ENCODE data around the gene CTNNA3. TPM values are rescaled to one million over a fixed set of nuclear protein-coding genes. Genes with fewer than 3 reads are reported as not detected.
"Not testable (repeated sequence)": the region's sequence is repeated elsewhere in the genome, so short reads cannot be mapped to it uniquely, and the experiment has no call there.

The CTNNA3 gene
- total and polyA plus RNA-seq, 2 of the 4 experiments (the other 2 are of a cell fraction), result 0.19 to 0.90 TPM

DNA sequence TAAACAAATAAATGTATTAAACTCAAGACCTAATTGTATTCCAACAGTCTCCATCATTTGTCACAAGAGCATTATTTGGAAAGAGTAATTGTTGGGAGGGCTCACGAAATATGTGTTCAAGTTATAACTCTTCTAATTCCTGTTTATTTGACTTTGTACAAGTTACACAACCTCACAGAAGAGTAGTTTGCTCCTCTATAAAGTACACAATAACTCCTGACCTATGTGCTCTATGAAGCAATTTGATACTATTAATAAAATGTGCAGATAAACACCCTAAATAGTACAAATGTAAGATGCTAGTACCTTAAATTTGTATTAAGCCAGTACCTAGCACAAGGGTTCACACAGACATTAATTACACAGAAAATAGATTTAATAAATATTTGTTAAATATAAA is 484.3 kb downstream of the CTNNA3 start:
- Histone ChIP-seq H3K27me3 (ENCODE audit: control insufficient read depth, insufficient read depth, low read length) (no peaks in the 10 kb centered on the region), H2BK120ac (ENCODE audit: low read depth, low read length) (no peak overlapping the region), H3K9me3 (ENCODE audit: control insufficient read depth, insufficient read depth, low read length) (no peaks in the 10 kb centered on the region), H2BK15ac (ENCODE audit: low read depth, low read length) (no peak overlapping the region), H2AFZ (replicated peaks; ENCODE audit: low read length, poor library complexity) (no peak overlapping the region), H3K79me1 (ENCODE audit: low read depth in 1 of 2, low read length in 2 of 2) (no peaks in the 10 kb centered on the region), H3K23ac (ENCODE audit: low read depth, low read length) (no peak overlapping the region), H4K8ac (ENCODE audit: low read depth in 2 of 2, low read length in 2 of 2) (no peak overlapping the region), H3K4ac (ENCODE audit: low read depth, low read length) (no peak overlapping the region), H4K91ac (ENCODE audit: insufficient read depth, low read depth, low read length) (no peak overlapping the region), H3K18ac (ENCODE audit: low read depth, low read length) (no peak overlapping the region), H3K36me3 (ENCODE audit: control insufficient read depth, insufficient read depth, low read length) (no peaks in the 10 kb centered on the region), H2AK9ac (replicated peaks; ENCODE audit: low read depth, low read length, poor library complexity) (no peak overlapping the region), H3K4me3 (ENCODE audit: insufficient read depth, low read depth, low read length) (no peak overlapping the region), H3K4me2 (ENCODE audit: low read depth, low read length) (no peak overlapping the region), H4K5ac (ENCODE audit: low read depth, low read length) (no peak overlapping the region), H3K4me1 (ENCODE audit: control insufficient read depth, insufficient read depth, low read length) (no peaks in the 10 kb centered on the region), H3K9ac (ENCODE audit: low read depth, low read length) (no peak overlapping the region), H3K9me1 (ENCODE audit: insufficient read depth, low read length) (no peaks in the 10 kb centered on the region), H3K27ac (ENCODE audit: insufficient read depth, low read length) (no peak overlapping the region), H2AK5ac (ENCODE audit: low read depth, low read length) (no peak overlapping the region), H2BK5ac (ENCODE audit: low read depth, low read length, poor library complexity, severe bottlenecking) (no peak overlapping the region), H4K20me1 (ENCODE audit: insufficient read depth, low read length) (no peaks in the 10 kb centered on the region), H2BK20ac (ENCODE audit: low read depth, low read length) (no peak overlapping the region), H3K14ac (replicated peaks; ENCODE audit: low read depth, low read length) (no peak overlapping the region), H3K56ac (ENCODE audit: extremely low read depth, insufficient read depth, low read length) (no peak overlapping the region)
- in situ Hi-C loops (cut with MboI; ENCODE audit: low sequenced_read_pairs) (no loop called here), intact Hi-C loops (cut with micrococcal nuclease) (no loop called here), dilution Hi-C loops (cut with HindIII; ENCODE audit: low sequenced_read_pairs, unreplicated experiment) (no loop called here)
- DNase-seq (no peak), ATAC-seq (ENCODE audit: low read depth) (no peak)
- ChIA-PET CTCF (no interaction called here), POLR2A (ENCODE audit: unreplicated experiment) (no interaction called here)
- BruUV-seq (replicated peaks), result no TSS peak
- TF ChIP-seq, protein P1, sequence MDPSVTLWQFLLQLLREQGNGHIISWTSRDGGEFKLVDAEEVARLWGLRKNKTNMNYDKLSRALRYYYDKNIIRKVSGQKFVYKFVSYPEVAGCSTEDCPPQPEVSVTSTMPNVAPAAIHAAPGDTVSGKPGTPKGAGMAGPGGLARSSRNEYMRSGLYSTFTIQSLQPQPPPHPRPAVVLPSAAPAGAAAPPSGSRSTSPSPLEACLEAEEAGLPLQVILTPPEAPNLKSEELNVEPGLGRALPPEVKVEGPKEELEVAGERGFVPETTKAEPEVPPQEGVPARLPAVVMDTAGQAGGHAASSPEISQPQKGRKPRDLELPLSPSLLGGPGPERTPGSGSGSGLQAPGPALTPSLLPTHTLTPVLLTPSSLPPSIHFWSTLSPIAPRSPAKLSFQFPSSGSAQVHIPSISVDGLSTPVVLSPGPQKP (IDR thresholded peaks at IDR 0.05; ENCODE audit: borderline replicate concordance, low read depth, low read length), result no peak
- TF ChIP-seq, protein P2, sequence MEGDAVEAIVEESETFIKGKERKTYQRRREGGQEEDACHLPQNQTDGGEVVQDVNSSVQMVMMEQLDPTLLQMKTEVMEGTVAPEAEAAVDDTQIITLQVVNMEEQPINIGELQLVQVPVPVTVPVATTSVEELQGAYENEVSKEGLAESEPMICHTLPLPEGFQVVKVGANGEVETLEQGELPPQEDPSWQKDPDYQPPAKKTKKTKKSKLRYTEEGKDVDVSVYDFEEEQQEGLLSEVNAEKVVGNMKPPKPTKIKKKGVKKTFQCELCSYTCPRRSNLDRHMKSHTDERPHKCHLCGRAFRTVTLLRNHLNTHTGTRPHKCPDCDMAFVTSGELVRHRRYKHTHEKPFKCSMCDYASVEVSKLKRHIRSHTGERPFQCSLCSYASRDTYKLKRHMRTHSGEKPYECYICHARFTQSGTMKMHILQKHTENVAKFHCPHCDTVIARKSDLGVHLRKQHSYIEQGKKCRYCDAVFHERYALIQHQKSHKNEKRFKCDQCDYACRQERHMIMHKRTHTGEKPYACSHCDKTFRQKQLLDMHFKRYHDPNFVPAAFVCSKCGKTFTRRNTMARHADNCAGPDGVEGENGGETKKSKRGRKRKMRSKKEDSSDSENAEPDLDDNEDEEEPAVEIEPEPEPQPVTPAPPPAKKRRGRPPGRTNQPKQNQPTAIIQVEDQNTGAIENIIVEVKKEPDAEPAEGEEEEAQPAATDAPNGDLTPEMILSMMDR (conservative IDR thresholded peaks at IDR 0.05; ENCODE audit: low read depth, low read length), result no peak
- TF ChIP-seq SMC3 (IDR thresholded peaks at IDR 0.05; ENCODE audit: low read depth, low read length) (no peak), CEBPB (IDR thresholded peaks at IDR 0.05; ENCODE audit: low read depth, low read length) (no peak), NFE2L2 (IDR thresholded peaks at IDR 0.05; ENCODE audit: low read depth, low read length) (no peak), POLR2A (IDR thresholded peaks at IDR 0.05; ENCODE audit: low read depth, low read length) (no peak)
- no CpG with 5 or more reads among the region's 1 CpG for WGBS, 2 experiments (ENCODE audit: extremely low coverage in 2 of 2, insufficient read length in 1 of 2)

DNA sequence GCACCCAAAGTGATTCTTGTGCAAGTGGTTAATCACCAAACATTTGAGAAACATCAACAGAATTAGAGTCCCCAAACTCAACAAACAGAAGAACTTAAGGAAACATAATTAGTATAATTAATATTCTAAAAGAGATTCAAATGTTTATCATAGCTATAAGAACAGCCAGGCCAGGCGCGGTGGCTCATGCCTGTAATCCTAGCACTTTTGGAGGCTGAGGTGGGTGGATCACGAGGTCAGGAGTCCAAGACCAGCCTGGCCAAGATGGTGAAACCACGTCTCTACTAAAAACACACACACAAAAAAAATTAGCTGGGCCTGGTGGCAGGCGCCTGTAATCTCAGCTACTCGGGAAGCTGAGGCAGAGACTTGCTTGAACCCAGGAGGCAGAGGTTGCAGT is 488.1 kb downstream of the CTNNA3 start:
- H3K27me3 ChIP-seq (ENCODE audit: control insufficient read depth, insufficient read depth, low read length); in situ Hi-C loops (cut with MboI; ENCODE audit: low sequenced_read_pairs); H3K56ac ChIP-seq (ENCODE audit: extremely low read depth, insufficient read depth, low read length); H3K9ac ChIP-seq (ENCODE audit: low read depth, low read length); ATAC-seq (ENCODE audit: low read depth); H3K14ac ChIP-seq (replicated peaks; ENCODE audit: low read depth, low read length); H4K20me1 ChIP-seq (ENCODE audit: insufficient read depth, low read length); H3K79me1 ChIP-seq (ENCODE audit: low read depth in 1 of 2, low read length in 2 of 2); H3K9me3 ChIP-seq (ENCODE audit: control insufficient read depth, insufficient read depth, low read length); H2AK9ac ChIP-seq (replicated peaks; ENCODE audit: low read depth, low read length, poor library complexity); H3K9me1 ChIP-seq (ENCODE audit: insufficient read depth, low read length); H2AK5ac ChIP-seq (ENCODE audit: low read depth, low read length); H4K5ac ChIP-seq (ENCODE audit: low read depth, low read length); H3K4me1 ChIP-seq (ENCODE audit: control insufficient read depth, insufficient read depth, low read length); H3K23ac ChIP-seq (ENCODE audit: low read depth, low read length); H3K36me3 ChIP-seq (ENCODE audit: control insufficient read depth, insufficient read depth, low read length); H4K91ac ChIP-seq (ENCODE audit: insufficient read depth, low read depth, low read length); POLR2A ChIA-PET (ENCODE audit: unreplicated experiment); H2AFZ ChIP-seq (replicated peaks; ENCODE audit: low read length, poor library complexity); DNase-seq; H3K4ac ChIP-seq (ENCODE audit: low read depth, low read length); dilution Hi-C loops (cut with HindIII; ENCODE audit: low sequenced_read_pairs, unreplicated experiment); H3K27ac ChIP-seq (ENCODE audit: insufficient read depth, low read length); intact Hi-C loops (cut with micrococcal nuclease); H2BK5ac ChIP-seq (ENCODE audit: low read depth, low read length, poor library complexity, severe bottlenecking); H2BK120ac ChIP-seq (ENCODE audit: low read depth, low read length); H3K18ac ChIP-seq (ENCODE audit: low read depth, low read length); H2BK15ac ChIP-seq (ENCODE audit: low read depth, low read length); H3K4me2 ChIP-seq (ENCODE audit: low read depth, low read length); BruUV-seq (replicated peaks); H2BK20ac ChIP-seq (ENCODE audit: low read depth, low read length); H4K8ac ChIP-seq (ENCODE audit: low read depth in 2 of 2, low read length in 2 of 2); H3K4me3 ChIP-seq (ENCODE audit: insufficient read depth, low read depth, low read length): not testable (repeated sequence)
- CTCF ChIA-PET, result interaction anchor here (0.7 kb wide), 1 partner anchor 10 kb away, joined by 3 read pairs; no protein-coding TSS in a partner anchor
- WGBS, 2 experiments (ENCODE audit: extremely low coverage in 2 of 2, insufficient read length in 1 of 2), result no CpG with 5 or more reads among the region's 6 CpGs
